DND-41 (cell line): Measurements from ENCODE around the gene VPS37B.

Experiments
- CTCF ChIP-seq: IDR thresholded peaks from 2 replicates; pipeline ENCODE4 v1.5.1; 2012; ENCODE audit warnings: borderline replicate concordance, low read length, moderate library complexity, mild to moderate bottlenecking; ENCODE audit not compliant: poor library complexity, severe bottlenecking; ENCODE audit errors: extremely low read depth
- EZH2 ChIP-seq: IDR thresholded peaks from 3 replicates; pipeline ENCODE4 v1.6.1; 2012; ENCODE audit warnings: borderline replicate concordance, low read depth, mild to moderate bottlenecking, moderate library complexity, low read length, inconsistent platforms; ENCODE audit not compliant: severe bottlenecking

- TF ChIP-seq CTCF (no peak), EZH2 (no peak)
These were observed 46.4 kb downstream of the VPS37B start for GRCh38 chr12:122849352-122850047.
